NCI-H748 (cell line): Measurements from ENCODE around the gene C19orf33.
"Not testable (repeated sequence)": the region's sequence is repeated elsewhere in the genome, so short reads cannot be mapped to it uniquely, and the experiment has no call there.

Experiments
- DNase-seq: peaks from one replicate; lab custom pipeline; 2025; ENCODE audit not compliant: unreplicated experiment; lab: John Stamatoyannopoulos, UW

The C19orf33 gene

DNA sequence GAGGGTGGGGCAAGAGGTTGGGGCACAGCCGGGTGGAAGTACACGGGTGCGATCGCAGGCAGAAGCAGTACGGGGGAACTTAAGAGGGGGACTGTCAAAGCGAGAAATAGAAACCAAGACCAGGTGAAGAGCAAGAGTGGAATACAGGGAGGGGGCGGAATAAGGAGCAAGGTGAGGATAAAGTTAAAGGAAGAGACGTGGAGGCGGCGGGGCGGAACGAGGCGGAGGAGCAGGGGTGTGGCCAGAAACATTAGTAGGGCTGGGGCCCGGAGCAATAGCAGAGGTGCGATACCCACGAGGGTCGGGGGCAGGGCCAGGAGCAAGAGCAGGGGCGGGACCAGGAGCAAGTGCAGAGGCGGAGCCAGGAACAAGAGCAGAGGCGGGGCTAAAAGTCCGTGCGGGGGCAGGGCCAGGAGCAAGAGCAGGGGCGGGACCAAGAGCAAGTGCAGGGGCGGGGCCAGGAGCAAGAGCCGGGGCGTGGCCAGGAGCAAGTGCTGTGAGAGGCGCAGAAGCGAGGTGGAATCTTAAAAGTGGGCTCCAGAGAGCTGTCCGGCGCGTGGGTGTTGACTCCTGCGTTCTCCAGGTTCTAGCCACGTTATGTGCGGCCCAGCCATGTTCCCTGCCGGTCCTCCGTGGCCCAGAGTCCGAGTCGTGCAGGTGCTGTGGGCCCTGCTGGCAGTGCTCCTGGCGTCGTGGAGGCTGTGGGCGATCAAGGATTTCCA, 32.7 kb downstream of the C19orf33 start:
- DNase-seq, result peak; percentile 95

DNA sequence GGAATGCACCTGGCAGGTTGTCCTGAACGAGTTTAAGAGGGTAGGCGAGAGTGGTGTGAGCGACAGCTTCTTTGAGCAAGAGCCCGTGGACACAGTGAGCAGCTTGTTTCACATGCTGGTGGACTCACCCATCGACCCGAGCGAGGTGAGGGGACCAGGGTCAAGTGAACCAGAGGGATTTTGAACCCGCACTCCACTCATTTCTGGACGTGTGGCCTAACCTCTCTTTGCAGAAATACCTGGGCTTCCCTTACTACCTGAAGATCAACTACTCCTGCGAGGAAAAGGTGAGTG, 33.3 kb downstream of the C19orf33 start:
- DNase-seq, result no peak

DNA sequence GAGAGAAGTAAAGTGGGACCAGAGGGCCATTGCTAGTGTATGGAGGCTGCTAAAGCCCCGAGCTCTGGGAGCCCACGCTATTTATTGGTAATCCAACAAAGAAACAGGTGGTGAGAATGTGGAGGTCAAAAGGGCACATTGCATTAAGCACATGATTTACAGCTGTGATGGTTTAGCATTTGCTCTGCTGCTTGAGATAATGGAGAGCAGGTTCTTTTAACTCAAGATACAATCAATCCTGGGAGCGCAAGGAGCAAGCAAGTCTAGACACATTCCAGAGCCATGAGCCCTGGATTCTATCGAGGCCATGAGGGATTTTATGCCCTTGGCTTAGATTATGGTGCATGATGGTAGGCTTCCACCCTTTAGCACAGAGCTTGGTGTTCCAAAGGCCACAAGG, 35.0 kb downstream of the C19orf33 start:
- not testable (repeated sequence) for DNase-seq

DNA sequence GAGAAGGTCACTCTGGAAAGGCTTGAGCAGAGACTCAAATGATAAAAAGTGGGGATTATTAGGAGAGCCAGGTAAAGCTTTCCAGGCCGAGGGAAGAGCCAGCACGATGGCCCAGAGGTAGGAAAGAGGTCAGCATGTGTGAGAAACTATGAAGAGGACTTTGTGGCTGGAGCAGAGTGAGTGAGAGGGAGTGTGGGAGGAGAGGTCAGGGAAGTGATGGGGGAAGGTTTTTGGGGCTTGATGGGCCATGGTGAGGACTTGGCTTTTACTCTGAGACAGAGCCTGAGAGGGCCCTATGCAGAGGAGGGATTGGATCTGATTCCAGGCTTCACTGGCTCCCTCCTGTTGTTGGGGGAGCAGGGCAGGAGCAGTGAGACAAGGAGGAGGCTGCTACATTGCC, 36.9 kb downstream of the C19orf33 start:
- no peak for DNase-seq

DNA sequence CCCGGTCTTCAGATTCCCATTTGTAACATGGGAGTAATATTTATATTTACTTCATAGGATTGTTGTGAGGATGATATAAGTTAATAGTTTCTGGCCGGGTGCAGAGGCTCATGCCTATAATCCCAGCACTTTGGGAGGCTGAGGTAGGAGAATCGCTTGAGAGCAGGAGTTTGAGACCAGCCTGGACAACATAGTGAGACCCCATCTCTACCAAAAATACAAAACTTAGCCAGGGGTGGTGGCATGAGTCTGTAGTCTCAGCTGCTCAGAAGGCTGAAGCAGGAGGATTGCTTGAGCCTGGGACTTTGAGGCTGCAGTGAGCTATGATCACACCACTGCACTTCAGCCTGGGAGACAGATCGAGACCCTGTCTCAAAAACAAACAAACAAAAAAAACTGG, 42.8 kb downstream of the C19orf33 start:
- no peak for DNase-seq

DNA sequence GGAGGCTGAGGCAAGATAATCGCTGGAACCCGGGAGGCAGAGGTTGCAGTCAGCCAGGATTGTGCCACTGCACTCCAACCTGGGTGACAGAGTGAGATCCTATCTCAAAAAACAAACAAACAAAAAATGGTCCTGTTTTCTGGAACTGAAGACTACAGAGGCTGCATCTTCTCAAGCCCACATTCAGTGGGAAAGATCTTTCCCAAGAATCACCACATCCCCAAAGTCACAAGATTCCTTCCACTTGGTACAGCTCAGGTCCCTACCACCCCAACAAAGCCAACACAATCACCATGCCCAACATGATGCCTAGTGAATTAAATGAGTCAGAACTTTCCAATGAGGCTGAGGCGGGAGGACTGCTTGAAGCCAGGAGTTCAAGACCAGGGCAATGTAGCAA, 46.8 kb downstream of the C19orf33 start:
- no peak for DNase-seq

DNA sequence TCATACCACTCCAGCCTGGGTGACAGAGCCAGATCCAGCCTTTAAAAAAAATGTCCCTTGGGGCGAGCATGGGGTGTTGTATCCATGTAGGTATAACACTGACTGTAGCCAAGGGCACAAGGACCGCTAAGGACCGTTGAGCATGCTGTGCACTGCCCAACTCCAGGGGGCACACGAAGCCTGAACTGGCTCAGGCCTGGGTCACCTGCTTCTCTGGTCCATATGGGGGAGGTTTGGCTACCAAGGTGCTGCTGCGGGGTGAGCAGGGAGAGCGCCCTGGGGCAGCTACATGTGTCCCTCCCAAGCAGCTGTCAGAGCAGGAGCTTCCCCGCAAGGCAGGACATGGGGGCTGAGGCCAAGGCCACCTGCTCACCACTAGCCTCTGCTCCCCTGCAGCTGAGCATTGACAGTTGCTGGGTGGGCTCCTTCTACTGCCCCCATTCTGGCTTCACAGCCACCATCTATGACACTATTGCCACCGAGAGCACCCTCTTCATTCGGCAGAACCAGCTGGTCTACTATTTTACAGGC, 47.9 kb downstream of the C19orf33 start:
- no peak for DNase-seq

DNA sequence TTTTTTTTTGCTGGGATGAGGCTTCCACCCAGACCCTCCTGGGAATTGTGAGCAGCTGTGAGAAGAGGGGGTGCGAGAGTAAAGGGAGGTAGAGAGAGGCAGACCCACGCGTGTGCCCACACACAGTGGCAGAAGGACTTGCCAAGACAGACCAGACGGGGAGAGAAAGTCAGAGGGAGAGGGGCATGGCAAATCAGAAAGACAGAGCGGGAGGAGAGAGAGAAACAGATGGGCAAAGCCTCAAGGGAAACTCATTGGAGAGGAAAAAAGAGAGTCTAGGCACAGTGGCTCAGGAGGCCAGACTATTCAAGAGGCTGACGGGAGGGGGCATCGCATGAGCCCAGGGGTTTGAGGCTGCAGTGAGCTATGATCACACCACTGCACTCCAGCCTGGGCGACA, 48.6 kb downstream of the C19orf33 start:
- no peak for DNase-seq
